Measurements from ENCODE around the gene C10orf67.
"Not testable (repeated sequence)": the region's sequence is repeated elsewhere in the genome, so short reads cannot be mapped to it uniquely, and the experiment has no call there.

DNA sequence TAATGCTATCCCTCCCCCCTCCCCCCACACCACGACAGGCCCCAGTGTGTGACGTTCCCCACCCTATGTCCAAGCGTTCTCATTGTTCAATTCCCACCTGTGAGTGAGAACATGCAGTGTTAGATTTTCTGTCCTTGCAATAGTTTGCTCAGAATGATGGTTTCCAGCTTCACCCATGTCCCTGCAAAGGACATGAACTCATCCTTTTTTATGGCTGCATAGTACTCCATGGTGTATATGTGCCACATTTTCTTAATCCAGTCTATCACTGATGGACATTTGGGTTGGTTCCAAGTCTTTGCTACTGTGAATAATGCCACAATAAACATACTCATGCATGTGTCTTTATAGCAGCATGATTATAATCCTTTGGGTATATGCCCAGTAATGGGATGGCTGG lies 42.9 kb upstream of the C10orf67 start:
- TF ChIP-seq POLR2A (IDR thresholded peaks at IDR 0.05; ENCODE audit: low read length); GATA1 (IDR thresholded peaks at IDR 0.05; ENCODE audit: low read depth, low read length): not testable (repeated sequence)
